ENCODE measurements around the gene OR5AP2. TPM values are rescaled to one million over a fixed set of nuclear protein-coding genes. Genes with fewer than 3 reads are reported as not detected.

OR5AP2 gene
- polyA plus RNA-seq, 1 donor from 2014 or later, result not detected

DNA sequence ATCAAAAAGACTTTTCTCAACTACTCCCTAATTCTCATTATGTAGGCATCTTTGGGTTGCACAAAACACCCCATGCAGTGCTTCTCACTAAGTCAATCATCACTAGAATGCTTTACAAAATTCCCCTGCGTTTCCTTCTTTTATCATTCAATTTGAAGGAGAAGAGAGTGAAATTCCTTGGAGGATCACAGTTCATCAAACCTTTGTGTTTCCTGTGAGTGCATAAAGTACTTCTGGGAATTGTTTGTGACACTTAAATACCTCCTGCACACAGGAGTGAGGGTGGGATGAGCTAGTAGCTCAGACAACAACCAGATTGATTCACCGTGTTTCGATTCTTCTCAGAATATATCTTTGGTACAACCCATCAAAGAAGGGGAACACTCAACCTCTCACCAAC, 17.5 kb upstream of the OR5AP2 start:
- Histone ChIP-seq H3K4me2 (ENCODE audit: low read length) (no peak overlapping the region), H3K36me3 (ENCODE audit: insufficient read depth, low read length) (no peaks in the 10 kb centered on the region), H4K20me1 (ENCODE audit: insufficient read depth) (no peaks in the 10 kb centered on the region), H3K27ac (ENCODE audit: low read length) (no peak overlapping the region), H3F3A (ENCODE audit: insufficient read depth, low read length, poor library complexity, severe bottlenecking) (no peaks in the 10 kb centered on the region), H3K9me2 (ENCODE audit: insufficient read depth, low read length) (no peaks in the 10 kb centered on the region), H3K4me3 (ENCODE audit: low read length) (no peak overlapping the region), H3K9me3 (ENCODE audit: low read length) (no peaks in the 10 kb centered on the region), H3K79me2 (replicated peaks; ENCODE audit: insufficient read depth, low read length) (no peaks in the 10 kb centered on the region), H3K27me3 (ENCODE audit: insufficient read depth, low read depth, low read length) (no peaks in the 10 kb centered on the region), H2AFZ (ENCODE audit: low read depth, low read length) (no peak overlapping the region), H3K9ac (ENCODE audit: low read length) (no peak overlapping the region)
- TF ChIP-seq, protein P1, sequence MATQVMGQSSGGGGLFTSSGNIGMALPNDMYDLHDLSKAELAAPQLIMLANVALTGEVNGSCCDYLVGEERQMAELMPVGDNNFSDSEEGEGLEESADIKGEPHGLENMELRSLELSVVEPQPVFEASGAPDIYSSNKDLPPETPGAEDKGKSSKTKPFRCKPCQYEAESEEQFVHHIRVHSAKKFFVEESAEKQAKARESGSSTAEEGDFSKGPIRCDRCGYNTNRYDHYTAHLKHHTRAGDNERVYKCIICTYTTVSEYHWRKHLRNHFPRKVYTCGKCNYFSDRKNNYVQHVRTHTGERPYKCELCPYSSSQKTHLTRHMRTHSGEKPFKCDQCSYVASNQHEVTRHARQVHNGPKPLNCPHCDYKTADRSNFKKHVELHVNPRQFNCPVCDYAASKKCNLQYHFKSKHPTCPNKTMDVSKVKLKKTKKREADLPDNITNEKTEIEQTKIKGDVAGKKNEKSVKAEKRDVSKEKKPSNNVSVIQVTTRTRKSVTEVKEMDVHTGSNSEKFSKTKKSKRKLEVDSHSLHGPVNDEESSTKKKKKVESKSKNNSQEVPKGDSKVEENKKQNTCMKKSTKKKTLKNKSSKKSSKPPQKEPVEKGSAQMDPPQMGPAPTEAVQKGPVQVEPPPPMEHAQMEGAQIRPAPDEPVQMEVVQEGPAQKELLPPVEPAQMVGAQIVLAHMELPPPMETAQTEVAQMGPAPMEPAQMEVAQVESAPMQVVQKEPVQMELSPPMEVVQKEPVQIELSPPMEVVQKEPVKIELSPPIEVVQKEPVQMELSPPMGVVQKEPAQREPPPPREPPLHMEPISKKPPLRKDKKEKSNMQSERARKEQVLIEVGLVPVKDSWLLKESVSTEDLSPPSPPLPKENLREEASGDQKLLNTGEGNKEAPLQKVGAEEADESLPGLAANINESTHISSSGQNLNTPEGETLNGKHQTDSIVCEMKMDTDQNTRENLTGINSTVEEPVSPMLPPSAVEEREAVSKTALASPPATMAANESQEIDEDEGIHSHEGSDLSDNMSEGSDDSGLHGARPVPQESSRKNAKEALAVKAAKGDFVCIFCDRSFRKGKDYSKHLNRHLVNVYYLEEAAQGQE (IDR thresholded peaks at IDR 0.05; ENCODE audit: borderline replicate concordance), result no peak
- TF ChIP-seq SMC3 (conservative IDR thresholded peaks at IDR 0.05; ENCODE audit: poor library complexity), result no peak
- TF ChIP-seq MXI1 (conservative IDR thresholded peaks at IDR 0.05; ENCODE audit: poor library complexity, severe bottlenecking), result no peak
- TF ChIP-seq TAF1 (IDR thresholded peaks at IDR 0.05; ENCODE audit: low read depth), result no peak
- TF ChIP-seq RAD21 (conservative IDR thresholded peaks at IDR 0.05), result no peak
- TF ChIP-seq POLR2AphosphoS5 (IDR thresholded peaks at IDR 0.05), result no peak
- TF ChIP-seq EP300 (conservative IDR thresholded peaks at IDR 0.05; ENCODE audit: poor library complexity, severe bottlenecking), result no peak
- TF ChIP-seq EZH2 (IDR thresholded peaks at IDR 0.05; ENCODE audit: borderline replicate concordance, insufficient read depth, low read length, poor library complexity, severe bottlenecking), result no peak
- TF ChIP-seq, protein P2, sequence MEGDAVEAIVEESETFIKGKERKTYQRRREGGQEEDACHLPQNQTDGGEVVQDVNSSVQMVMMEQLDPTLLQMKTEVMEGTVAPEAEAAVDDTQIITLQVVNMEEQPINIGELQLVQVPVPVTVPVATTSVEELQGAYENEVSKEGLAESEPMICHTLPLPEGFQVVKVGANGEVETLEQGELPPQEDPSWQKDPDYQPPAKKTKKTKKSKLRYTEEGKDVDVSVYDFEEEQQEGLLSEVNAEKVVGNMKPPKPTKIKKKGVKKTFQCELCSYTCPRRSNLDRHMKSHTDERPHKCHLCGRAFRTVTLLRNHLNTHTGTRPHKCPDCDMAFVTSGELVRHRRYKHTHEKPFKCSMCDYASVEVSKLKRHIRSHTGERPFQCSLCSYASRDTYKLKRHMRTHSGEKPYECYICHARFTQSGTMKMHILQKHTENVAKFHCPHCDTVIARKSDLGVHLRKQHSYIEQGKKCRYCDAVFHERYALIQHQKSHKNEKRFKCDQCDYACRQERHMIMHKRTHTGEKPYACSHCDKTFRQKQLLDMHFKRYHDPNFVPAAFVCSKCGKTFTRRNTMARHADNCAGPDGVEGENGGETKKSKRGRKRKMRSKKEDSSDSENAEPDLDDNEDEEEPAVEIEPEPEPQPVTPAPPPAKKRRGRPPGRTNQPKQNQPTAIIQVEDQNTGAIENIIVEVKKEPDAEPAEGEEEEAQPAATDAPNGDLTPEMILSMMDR (IDR thresholded peaks at IDR 0.05; ENCODE audit: poor library complexity, severe bottlenecking), result no peak

DNA sequence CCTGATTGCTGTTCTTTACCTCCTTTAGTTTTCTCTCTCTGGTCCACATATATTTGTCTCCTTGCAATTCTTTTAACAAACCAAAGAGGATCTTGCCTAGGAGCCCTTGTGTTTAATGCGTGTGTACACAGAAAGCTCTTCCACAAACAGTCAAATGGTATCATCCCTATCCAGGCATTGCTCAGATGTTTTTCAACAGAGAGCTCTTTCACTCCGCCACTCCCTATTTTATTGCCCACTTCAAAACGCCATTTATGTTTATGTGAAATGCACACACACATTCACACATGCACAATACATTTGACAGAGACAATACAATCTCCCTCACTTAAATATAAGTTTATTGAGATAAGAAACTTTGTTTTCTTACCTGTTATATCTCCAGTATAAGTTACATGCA, 4.7 kb downstream of the OR5AP2 start:
- Histone ChIP-seq H3K9me3 (ENCODE audit: low read length) (no peaks in the 10 kb centered on the region), H4K20me1 (ENCODE audit: insufficient read depth) (no peaks in the 10 kb centered on the region), H3K27ac (ENCODE audit: low read length) (no peak overlapping the region), H3K36me3 (ENCODE audit: insufficient read depth, low read length) (no peaks in the 10 kb centered on the region), H3K4me2 (ENCODE audit: low read length) (no peak overlapping the region), H3F3A (ENCODE audit: insufficient read depth, low read length, poor library complexity, severe bottlenecking) (no peaks in the 10 kb centered on the region), H3K9ac (ENCODE audit: low read length) (no peak overlapping the region), H3K79me2 (replicated peaks; ENCODE audit: insufficient read depth, low read length) (no peaks in the 10 kb centered on the region), H3K9me2 (ENCODE audit: insufficient read depth, low read length) (no peaks in the 10 kb centered on the region), H3K27me3 (ENCODE audit: insufficient read depth, low read depth, low read length) (no peaks in the 10 kb centered on the region), H3K4me3 (ENCODE audit: low read length) (no peak overlapping the region), H2AFZ (ENCODE audit: low read depth, low read length) (no peak overlapping the region)
- TF ChIP-seq TAF1 (IDR thresholded peaks at IDR 0.05; ENCODE audit: low read depth) (no peak), RAD21 (conservative IDR thresholded peaks at IDR 0.05) (no peak), SMC3 (conservative IDR thresholded peaks at IDR 0.05; ENCODE audit: poor library complexity) (no peak), EZH2 (IDR thresholded peaks at IDR 0.05; ENCODE audit: borderline replicate concordance, insufficient read depth, low read length, poor library complexity, severe bottlenecking) (no peak), EP300 (conservative IDR thresholded peaks at IDR 0.05; ENCODE audit: poor library complexity, severe bottlenecking) (no peak), MXI1 (conservative IDR thresholded peaks at IDR 0.05; ENCODE audit: poor library complexity, severe bottlenecking) (no peak), POLR2AphosphoS5 (IDR thresholded peaks at IDR 0.05) (no peak)
- TF ChIP-seq, protein P2 (IDR thresholded peaks at IDR 0.05; ENCODE audit: poor library complexity, severe bottlenecking), result no peak
- TF ChIP-seq, protein P1 (IDR thresholded peaks at IDR 0.05; ENCODE audit: borderline replicate concordance), result no peak

All from neural cell (in vitro differentiated cells).